Stimulated activated CD4-positive, alpha-beta T cell treated with anti-CD3 and anti-CD28 coated beads, Interleukin-2, amount 100 ng/mL, for 24 hours (primary cell): ENCODE measurements around the gene VWA5A.
A peak's percentile ranks its signal among the peaks of the same experiment; 100 is the strongest.

Experiments used
- DNase-seq, 2 donors: peaks; one replicate each; pipeline ENCODE4 v3.0.0-alpha.2; 2020

The VWA5A gene, protein sequence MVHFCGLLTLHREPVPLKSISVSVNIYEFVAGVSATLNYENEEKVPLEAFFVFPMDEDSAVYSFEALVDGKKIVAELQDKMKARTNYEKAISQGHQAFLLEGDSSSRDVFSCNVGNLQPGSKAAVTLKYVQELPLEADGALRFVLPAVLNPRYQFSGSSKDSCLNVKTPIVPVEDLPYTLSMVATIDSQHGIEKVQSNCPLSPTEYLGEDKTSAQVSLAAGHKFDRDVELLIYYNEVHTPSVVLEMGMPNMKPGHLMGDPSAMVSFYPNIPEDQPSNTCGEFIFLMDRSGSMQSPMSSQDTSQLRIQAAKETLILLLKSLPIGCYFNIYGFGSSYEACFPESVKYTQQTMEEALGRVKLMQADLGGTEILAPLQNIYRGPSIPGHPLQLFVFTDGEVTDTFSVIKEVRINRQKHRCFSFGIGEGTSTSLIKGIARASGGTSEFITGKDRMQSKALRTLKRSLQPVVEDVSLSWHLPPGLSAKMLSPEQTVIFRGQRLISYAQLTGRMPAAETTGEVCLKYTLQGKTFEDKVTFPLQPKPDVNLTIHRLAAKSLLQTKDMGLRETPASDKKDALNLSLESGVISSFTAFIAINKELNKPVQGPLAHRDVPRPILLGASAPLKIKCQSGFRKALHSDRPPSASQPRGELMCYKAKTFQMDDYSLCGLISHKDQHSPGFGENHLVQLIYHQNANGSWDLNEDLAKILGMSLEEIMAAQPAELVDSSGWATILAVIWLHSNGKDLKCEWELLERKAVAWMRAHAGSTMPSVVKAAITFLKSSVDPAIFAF

GRCh38 chr11:124114942-124115781 lies at the start of gene VWA5A:
Gene VWA5A (plus strand): TSS chr11:124115450. CDS start chr11:124117512, 2,062 bp downstream.
- peak; percentile 79 for DNase-seq

GRCh38 chr11:124068601-124069110 lies 46.6 kb upstream of the VWA5A start:
- no peak for DNase-seq

DNA sequence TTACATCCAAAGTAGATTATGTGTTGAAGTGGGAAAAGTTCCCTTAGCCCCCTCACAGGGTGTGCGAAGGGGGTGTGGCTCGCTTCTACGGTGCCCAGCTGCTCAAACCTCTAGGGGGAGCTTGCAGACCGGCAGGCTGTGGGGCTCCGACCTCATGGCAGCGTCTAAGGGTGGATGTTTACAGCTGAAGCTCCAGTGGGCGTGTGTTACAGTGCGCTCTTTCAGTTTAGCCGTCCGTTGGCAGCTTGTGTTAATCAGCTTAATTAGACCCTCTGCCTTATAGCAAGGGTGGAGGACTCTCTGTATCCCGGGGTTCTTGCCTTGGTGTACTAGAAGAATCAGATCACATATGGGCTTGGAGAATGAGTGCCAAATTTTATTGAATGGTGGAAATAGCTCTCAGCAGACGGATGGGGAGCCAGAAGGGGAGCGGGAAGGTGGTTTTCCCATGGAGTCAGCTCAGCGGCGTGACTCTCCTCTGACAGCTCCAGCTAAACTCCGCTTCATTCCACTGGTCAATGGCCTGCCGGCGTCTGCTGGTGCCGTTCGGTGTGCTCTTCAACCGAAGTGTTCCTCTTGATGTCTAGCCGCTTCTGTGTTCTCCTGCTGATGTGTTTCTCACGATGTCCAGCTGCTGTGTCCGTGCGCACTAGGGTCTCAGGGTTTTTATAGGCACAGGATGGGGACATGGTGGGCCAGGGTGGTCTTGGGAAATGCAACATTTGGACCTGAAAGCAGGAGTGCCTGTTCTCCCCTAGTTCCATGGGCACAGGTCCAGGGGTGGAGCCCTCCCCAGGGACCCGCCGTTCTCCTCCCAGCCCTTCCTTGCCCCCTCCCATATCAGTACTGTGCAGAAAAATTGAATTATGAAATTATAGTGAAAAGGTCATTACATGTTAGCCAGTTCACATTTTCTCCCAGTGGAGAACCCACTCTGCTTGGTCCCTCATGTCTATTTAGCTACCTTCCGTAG lies 45.5 kb upstream of the VWA5A start:
- DNase-seq, result peak; percentile 38 to 46

- DNase-seq, result peak; percentile 74 to 78
Observed at GRCh38 chr11:124070915-124071622, 44.2 kb upstream of the VWA5A start.

DNA sequence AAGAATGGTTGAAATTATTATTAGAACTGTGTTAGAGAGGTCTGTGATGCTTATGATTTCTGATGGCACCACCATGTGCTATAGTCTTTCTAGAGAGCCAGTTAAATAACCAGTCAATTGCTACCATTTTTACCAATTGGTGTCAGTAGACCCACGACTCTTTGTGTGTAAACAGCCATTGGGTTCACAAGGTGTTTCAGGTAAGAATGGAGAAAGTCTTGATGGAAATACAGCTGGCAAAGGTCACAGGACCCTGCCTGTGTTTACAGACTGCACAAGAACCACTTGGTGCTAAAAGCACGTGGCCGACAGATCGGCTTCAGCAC lies 43.7 kb upstream of the VWA5A start:
- DNase-seq, result no peak

DNA sequence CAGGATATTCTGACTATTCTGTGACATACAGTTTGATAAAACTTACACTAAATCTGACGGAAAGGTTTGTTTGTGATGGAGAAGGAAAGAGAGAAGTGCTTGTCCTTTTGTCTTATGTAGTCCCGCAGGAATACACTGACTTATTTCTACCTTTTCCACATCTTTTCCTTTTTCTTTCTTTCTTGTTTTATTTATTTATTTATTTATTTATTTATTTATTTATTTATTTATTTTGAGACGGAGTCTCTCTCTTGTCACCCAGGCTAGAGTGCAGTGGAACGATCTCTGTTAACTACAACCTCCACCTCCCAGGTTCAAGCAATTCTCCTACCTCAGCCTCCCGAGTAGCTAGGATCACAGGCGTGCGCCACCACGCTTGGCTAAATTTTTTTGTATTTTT lies 43.1 kb upstream of the VWA5A start:
- no peak for DNase-seq

- no peak for DNase-seq
Observed at GRCh38 chr11:124074554-124074953, 40.7 kb upstream of the VWA5A start.

DNA sequence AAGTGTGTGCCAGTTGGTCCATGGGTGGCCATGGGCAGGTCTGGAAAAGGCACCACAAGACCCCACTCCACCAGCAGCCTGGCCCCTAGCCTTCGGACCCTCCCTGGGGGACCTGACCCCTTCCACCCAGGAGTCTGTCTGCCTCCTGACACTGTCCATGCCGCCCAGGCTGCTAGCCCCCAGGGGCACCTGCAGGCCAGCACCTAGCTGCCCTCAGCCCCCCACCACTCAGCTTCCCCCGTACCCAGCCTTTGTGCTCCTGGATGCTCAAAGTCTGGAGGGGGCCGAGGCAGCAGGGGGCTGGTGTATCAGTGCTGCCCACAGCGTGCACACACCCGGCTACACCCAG lies 39.8 kb upstream of the VWA5A start:
- DNase-seq, result no peak

- DNase-seq, result peak in 1 of 2 donors; percentile 18
Observed at GRCh38 chr11:124075841-124076651, 39.2 kb upstream of the VWA5A start.

- no peak for DNase-seq
Observed at GRCh38 chr11:124077266-124077665, 38.0 kb upstream of the VWA5A start.

- DNase-seq, result no peak
Observed at GRCh38 chr11:124078591-124078990, 36.7 kb upstream of the VWA5A start.

- DNase-seq, result no peak
Observed at GRCh38 chr11:124079631-124080326, 35.5 kb upstream of the VWA5A start.

DNA sequence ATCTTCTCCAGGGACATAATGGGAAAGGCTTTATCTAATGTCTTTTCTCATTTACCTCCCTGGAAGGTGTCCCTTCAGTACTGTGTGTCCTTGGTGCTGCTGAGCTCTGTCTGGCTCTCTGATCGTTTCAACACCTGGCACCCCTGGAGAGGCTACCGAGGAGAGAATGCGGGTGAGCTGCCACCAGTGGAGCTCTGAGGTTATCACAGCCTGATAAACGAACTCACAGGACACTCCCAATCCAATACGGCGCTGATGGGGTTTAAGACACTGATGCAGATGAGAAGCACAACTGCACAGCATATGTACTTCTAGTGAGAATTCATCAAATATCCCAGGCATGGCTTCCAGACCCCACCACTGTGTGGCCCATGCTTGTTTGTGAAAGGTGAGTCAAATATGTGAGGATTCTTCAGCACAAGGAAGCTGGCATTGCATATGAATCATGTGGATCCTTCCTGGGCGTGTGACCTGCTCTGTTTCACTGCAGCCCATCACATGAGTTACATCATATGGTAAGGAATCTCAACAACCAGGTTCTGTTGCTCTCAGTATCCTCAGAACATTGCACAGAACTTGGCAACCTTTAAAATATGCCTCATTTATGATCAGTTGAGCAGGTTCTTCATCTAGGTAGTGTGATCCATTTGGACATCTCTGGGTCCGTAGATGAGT lies 34.8 kb upstream of the VWA5A start:
- no peak for DNase-seq

- no peak for DNase-seq
Observed at GRCh38 chr11:124081483-124081882, 33.8 kb upstream of the VWA5A start.

DNA sequence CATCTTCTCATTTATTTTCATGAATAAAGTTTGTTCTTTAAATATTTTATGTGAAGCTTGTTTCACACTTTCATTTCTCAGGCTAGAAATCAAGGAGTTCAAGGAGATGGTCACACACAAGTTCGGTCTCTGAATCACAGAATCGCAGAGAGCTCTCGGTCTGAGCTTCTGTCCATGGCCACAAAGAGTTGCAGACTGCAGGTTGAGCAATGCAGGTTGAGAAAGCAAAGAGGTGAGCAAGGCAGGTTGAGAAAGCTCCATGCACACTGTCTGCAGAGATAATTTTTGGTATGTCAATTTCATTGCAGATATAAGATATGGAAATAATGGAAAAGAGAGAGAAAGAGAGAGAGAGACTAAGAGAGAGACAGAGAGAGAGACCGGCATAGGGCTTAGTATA lies 32.9 kb upstream of the VWA5A start:
- DNase-seq, result no peak

GRCh38 chr11:124085583-124085982 lies 29.7 kb upstream of the VWA5A start:
- DNase-seq, result no peak

DNA sequence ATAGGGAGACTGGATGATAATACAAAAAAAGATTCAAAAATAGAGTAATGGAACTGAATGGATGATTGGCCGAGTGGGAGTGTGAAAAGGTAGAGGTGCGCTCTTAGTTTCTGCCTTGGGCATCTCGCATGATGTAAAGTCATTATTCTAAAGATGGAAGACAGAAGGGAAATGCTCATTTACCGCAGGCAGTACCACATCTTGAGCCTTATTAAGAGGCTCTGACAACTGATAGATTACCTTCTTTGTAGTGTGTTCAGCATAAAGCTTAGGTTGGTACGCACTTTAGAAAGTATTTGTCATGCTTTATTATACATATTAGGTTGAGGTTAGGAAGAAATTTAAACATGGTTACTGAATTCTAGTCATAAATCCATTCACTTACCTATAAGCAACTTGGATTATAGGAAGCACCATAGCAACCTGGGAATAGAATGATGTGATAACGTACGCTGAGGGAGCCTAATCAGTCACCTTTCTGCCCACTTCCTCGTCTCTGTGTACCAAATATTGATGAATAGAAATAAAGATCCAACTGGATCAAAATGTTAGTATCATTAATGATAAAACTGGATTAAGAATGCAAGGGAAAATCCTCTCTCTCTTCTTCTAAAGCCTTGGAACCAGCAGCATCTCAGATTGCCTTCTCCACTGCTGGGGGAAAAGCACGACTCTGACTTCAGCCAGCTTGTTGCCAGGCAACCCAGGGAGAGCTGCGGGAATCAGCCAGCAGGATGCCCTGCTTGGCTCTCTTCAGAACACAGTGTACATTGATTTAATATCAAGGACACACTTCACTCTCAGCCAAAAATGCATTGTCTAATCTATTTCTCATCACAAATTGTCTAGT lies 29.0 kb upstream of the VWA5A start:
- DNase-seq, result no peak

- no peak for DNase-seq
Observed at GRCh38 chr11:124090996-124091395, 24.3 kb upstream of the VWA5A start.
